OCI-LY3 (cell line): ENCODE measurements around the gene CAPN1.
"Not testable (repeated sequence)": the region's sequence is repeated elsewhere in the genome, so short reads cannot be mapped to it uniquely, and the experiment has no call there.

Experiments
- CTCF ChIP-seq: fragments of 200-600, 300-600 bp; sonication (generic); IDR thresholded peaks from 2 replicates; pipeline ENCODE4 v1.5.1; 2014; ENCODE audit warnings: antibody characterized with exemption, low read length, low read depth
- EZH2phosphoT487 ChIP-seq: fragments of 200-600 bp; shearing (Covaris generic); IDR thresholded peaks from 2 replicates; pipeline ENCODE4 v1.6.1; 2018; ENCODE audit warnings: antibody characterized with exemption, mixed run types, low read depth

DNA sequence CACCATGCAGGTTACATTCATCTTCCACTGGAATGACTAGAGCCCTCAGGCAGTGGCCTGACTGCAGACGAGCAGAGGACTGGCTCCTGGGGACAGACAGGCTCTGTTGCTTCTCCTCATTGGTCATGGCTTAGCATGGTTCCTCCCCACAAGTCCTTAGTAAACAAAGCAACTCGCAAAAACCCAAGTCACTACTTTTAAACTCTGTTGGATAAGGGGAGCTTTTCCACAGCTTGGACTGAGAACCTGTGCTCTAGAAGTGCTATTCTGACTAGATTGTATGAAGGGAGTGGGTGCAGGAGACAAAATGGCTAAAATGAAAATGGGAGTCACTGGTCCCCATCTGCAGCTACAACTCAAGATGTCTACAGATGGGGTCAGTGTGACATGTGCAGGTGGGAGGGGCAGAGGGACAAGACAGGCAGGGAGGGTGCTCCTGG, 7.1 kb upstream of the CAPN1 start:
- TF ChIP-seq CTCF, EZH2phosphoT487: not testable (repeated sequence)
